Liver (tissue), 9 donors: ENCODE results near the gene UGT1A6. TPM values are rescaled to one million over a fixed set of nuclear protein-coding genes. Genes with fewer than 3 reads are reported as not detected.

Experiments used
- DNase-seq: peaks from one replicate; pipeline ENCODE4 v3.0.0-alpha.2; 2017; ENCODE audit warnings: low spot score
- H3K27ac ChIP-seq, 2 donors: one replicate each; pipeline ENCODE4 v1.7.0; 2013; ENCODE audit warnings: inconsistent platforms in 2 of 2, low read length in 2 of 2, control low read depth in 1 of 2, low read depth in 1 of 2, mild to moderate bottlenecking in 1 of 2
- H3K27me3 ChIP-seq, 4 donors: one replicate each; pipeline versions ENCODE4 v1.6.1 to v1.7.0; 2013; ENCODE audit warnings: low read length in 3 of 4, inconsistent platforms in 1 of 4, mild to moderate bottlenecking in 1 of 4, moderate library complexity in 1 of 4; ENCODE audit not compliant: control insufficient read depth in 4 of 4, insufficient read depth in 4 of 4
- H3K36me3 ChIP-seq, 4 donors: one replicate each; pipeline versions ENCODE4 v1.6.1 to v1.7.0; 2013; ENCODE audit warnings: low read length in 3 of 4, mild to moderate bottlenecking in 3 of 4, low read depth in 1 of 4, moderate library complexity in 1 of 4; ENCODE audit not compliant: control insufficient read depth in 4 of 4, insufficient read depth in 3 of 4
- H3K4me1 ChIP-seq, 4 donors: one replicate each; pipeline versions ENCODE4 v1.6.1 to v1.7.0; 2013; ENCODE audit warnings: low read length in 3 of 4, mild to moderate bottlenecking in 3 of 4, moderate library complexity in 1 of 4; ENCODE audit not compliant: control insufficient read depth in 4 of 4, insufficient read depth in 4 of 4
- H3K4me3 ChIP-seq, 3 donors: one replicate each; pipeline versions ENCODE4 v1.6.1 to v1.7.0; 2013; ENCODE audit warnings: low read length in 3 of 3, control low read depth in 1 of 3, low read depth in 1 of 3, mild to moderate bottlenecking in 1 of 3
- H3K9ac ChIP-seq, 2 donors: one replicate each; pipeline ENCODE4 v1.7.0; 2013; ENCODE audit warnings: low read length in 2 of 2, mild to moderate bottlenecking in 2 of 2, moderate library complexity in 2 of 2, control low read depth in 1 of 2, low read depth in 1 of 2
- H3K9me3 ChIP-seq, 4 donors: one replicate each; pipeline versions ENCODE4 v1.6.1 to v1.7.0; 2013; ENCODE audit warnings: low read length in 3 of 4; ENCODE audit not compliant: control insufficient read depth in 4 of 4
- ATF3 ChIP-seq: IDR thresholded peaks from 2 replicates; pipeline ENCODE4 v1.6.1; 2016; ENCODE audit warnings: antibody characterized with exemption
- EGR1 ChIP-seq, 2 donors: IDR thresholded peaks; 2 replicates each; pipeline ENCODE4 v1.6.1; 2016 to 2018; ENCODE audit warnings: antibody characterized with exemption in 2 of 2, low read depth in 2 of 2
- FOXA1 ChIP-seq: IDR thresholded peaks from 2 replicates; pipeline ENCODE4 v1.6.1; 2016; ENCODE audit warnings: antibody characterized with exemption
- FOXA2 ChIP-seq: IDR thresholded peaks from 2 replicates; pipeline ENCODE4 v1.6.1; 2016; ENCODE audit warnings: antibody characterized with exemption
- GABPA ChIP-seq, 2 donors: IDR thresholded peaks in 1 of 2; conservative IDR thresholded peaks in 1 of 2; 2 replicates each; pipeline ENCODE4 v1.6.1; 2016; ENCODE audit warnings: antibody characterized with exemption in 2 of 2, mild to moderate bottlenecking in 1 of 2, moderate library complexity in 1 of 2
- HNF4A ChIP-seq, 2 donors: conservative IDR thresholded peaks; 2 replicates each; pipeline ENCODE4 v1.6.1; 2016; ENCODE audit warnings: antibody characterized with exemption in 2 of 2, mild to moderate bottlenecking in 2 of 2
- HNF4G ChIP-seq: IDR thresholded peaks from 2 replicates; pipeline ENCODE4 v1.6.1; 2016; ENCODE audit warnings: antibody characterized with exemption
- JUND ChIP-seq, 2 donors: IDR thresholded peaks; 2 replicates each; pipeline ENCODE4 v1.6.1; 2016; ENCODE audit warnings: antibody characterized with exemption in 2 of 2
- MAX ChIP-seq: IDR thresholded peaks from 2 replicates; pipeline ENCODE4 v1.6.1; 2016; ENCODE audit warnings: antibody characterized with exemption
- NR2F2 ChIP-seq: IDR thresholded peaks from 2 replicates; pipeline ENCODE4 v1.6.1; 2016; ENCODE audit warnings: antibody characterized with exemption
- RAD21 ChIP-seq, 2 donors: IDR thresholded peaks; 2 replicates each; pipeline ENCODE4 v1.6.1; 2016; ENCODE audit warnings: antibody characterized with exemption in 2 of 2, mild to moderate bottlenecking in 2 of 2
- REST ChIP-seq: IDR thresholded peaks from 2 replicates; pipeline ENCODE4 v1.6.1; 2016; ENCODE audit warnings: antibody characterized with exemption, mild to moderate bottlenecking
- RXRA ChIP-seq, 2 donors: IDR thresholded peaks; 2 replicates each; pipeline ENCODE4 v1.6.1; 2017 to 2018; ENCODE audit warnings: antibody characterized with exemption in 2 of 2, mild to moderate bottlenecking in 1 of 2
- SP1 ChIP-seq: IDR thresholded peaks from 2 replicates; pipeline ENCODE4 v1.6.1; 2018; ENCODE audit warnings: antibody characterized with exemption, mild to moderate bottlenecking
- TAF1 ChIP-seq: conservative IDR thresholded peaks from 2 replicates; pipeline ENCODE4 v1.6.1; 2016; ENCODE audit warnings: antibody characterized with exemption, mild to moderate bottlenecking
- WGBS: extraction: QIAGEN DNeasy Blood & Tissue Kit; methylation state at CpG from one replicate; pipeline ENCODE4 v1.1.7; 2013; 5-methylcytosine and 5-hydroxymethylcytosine counted together
- polyA plus RNA-seq, 2 donors: library from polyadenylated mRNA; stranded (reverse) in 1 of 2; unstranded in 1 of 2; fragments of 200-250 nt in 1 of 2; fragments of >200 nt in 1 of 2; fragmentation: Nextera tagmentation in 1 of 2; extraction: Ambion mirVana in 1 of 2; gene quantifications; one replicate each; pipeline versions ENCODE4 v1.2.1 to v1.2.3, GENCODE V29; 2013 to 2015
- total RNA-seq, 2 donors: library from RNA; depleted of rRNA; stranded (reverse); fragments of >200 nt; gene quantifications; one replicate each; pipeline ENCODE4 v1.2.3, GENCODE V29; 2014
- TF ChIP-seq, protein P1 (sequence below): fragments of 150-350 bp; IDR thresholded peaks from 2 replicates; pipeline ENCODE4 v1.5.1; 2017; ENCODE audit warnings: improper control_type of control experiment, low read depth, low read length; ENCODE audit not compliant: missing input control
- TF ChIP-seq, protein P2 (sequence below): IDR thresholded peaks from 2 replicates; pipeline ENCODE4 v1.6.1; 2016; ENCODE audit warnings: antibody characterized with exemption
- donor health status: healthy.
- donor health status: healthy.
- donor health status: healthy.
- donor health status: healthy.
- donor health status: healthy.

UGT1A6 gene
- total and polyA plus RNA-seq, 4 donors: 33.4 to 103 (median 46.5) TPM; not detected in 1

GRCh38 chr2:233811732-233812131, 119.0 kb downstream of the UGT1A6 start:
- Histone ChIP-seq H3K4me3 (no peak overlapping the region), H3K9me3 (no peaks in the 10 kb centered on the region), H3K36me3 (no peaks in the 10 kb centered on the region), H3K4me1 (no peaks in the 10 kb centered on the region), H3K27ac (no peak overlapping the region), H3K9ac (no peak overlapping the region), H3K27me3 (no peaks in the 10 kb centered on the region)
- TF ChIP-seq FOXA2: no peak
- TF ChIP-seq, protein P1, sequence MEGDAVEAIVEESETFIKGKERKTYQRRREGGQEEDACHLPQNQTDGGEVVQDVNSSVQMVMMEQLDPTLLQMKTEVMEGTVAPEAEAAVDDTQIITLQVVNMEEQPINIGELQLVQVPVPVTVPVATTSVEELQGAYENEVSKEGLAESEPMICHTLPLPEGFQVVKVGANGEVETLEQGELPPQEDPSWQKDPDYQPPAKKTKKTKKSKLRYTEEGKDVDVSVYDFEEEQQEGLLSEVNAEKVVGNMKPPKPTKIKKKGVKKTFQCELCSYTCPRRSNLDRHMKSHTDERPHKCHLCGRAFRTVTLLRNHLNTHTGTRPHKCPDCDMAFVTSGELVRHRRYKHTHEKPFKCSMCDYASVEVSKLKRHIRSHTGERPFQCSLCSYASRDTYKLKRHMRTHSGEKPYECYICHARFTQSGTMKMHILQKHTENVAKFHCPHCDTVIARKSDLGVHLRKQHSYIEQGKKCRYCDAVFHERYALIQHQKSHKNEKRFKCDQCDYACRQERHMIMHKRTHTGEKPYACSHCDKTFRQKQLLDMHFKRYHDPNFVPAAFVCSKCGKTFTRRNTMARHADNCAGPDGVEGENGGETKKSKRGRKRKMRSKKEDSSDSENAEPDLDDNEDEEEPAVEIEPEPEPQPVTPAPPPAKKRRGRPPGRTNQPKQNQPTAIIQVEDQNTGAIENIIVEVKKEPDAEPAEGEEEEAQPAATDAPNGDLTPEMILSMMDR: no peak
- no peak for TF ChIP-seq RAD21 (IDR thresholded peaks at IDR 0.05)
- no peak for TF ChIP-seq GABPA (IDR thresholded peaks at IDR 0.05 in 1 of 2, conservative IDR thresholded peaks at IDR 0.05 in 1 of 2)
- no peak for TF ChIP-seq ATF3
- TF ChIP-seq MAX: no peak
- TF ChIP-seq FOXA1: no peak
- no peak for TF ChIP-seq JUND (IDR thresholded peaks at IDR 0.05)
- TF ChIP-seq EGR1 (IDR thresholded peaks at IDR 0.05; ENCODE audit: low read depth in 2 of 2): no peak
- TF ChIP-seq HNF4A (conservative IDR thresholded peaks at IDR 0.05): no peak
- TF ChIP-seq SP1: no peak
- TF ChIP-seq HNF4G: no peak
- TF ChIP-seq, protein P2, sequence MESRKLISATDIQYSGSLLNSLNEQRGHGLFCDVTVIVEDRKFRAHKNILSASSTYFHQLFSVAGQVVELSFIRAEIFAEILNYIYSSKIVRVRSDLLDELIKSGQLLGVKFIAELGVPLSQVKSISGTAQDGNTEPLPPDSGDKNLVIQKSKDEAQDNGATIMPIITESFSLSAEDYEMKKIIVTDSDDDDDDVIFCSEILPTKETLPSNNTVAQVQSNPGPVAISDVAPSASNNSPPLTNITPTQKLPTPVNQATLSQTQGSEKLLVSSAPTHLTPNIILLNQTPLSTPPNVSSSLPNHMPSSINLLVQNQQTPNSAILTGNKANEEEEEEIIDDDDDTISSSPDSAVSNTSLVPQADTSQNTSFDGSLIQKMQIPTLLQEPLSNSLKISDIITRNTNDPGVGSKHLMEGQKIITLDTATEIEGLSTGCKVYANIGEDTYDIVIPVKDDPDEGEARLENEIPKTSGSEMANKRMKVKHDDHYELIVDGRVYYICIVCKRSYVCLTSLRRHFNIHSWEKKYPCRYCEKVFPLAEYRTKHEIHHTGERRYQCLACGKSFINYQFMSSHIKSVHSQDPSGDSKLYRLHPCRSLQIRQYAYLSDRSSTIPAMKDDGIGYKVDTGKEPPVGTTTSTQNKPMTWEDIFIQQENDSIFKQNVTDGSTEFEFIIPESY: no peak
- no peak for TF ChIP-seq REST
- WGBS: 91% methylated on average over 8 of the region's 8 CpGs
- DNase-seq: no peak

GRCh38 chr2:233813236-233814055, 120.8 kb downstream of the UGT1A6 start:
- Histone ChIP-seq H3K9ac (no peak overlapping the region), H3K27ac (no peak overlapping the region), H3K4me3 (no peak overlapping the region), H3K36me3 (no peaks in the 10 kb centered on the region), H3K9me3 (no peaks in the 10 kb centered on the region), H3K27me3 (no peaks in the 10 kb centered on the region), H3K4me1 (peaks cover 0 to 5% (median 0%) of the 10 kb centered on the region in 4 donors)
- TF ChIP-seq RXRA (IDR thresholded peaks at IDR 0.05) (no peak), GABPA (IDR thresholded peaks at IDR 0.05 in 1 of 2, conservative IDR thresholded peaks at IDR 0.05 in 1 of 2) (no peak), REST (no peak), EGR1 (IDR thresholded peaks at IDR 0.05; ENCODE audit: low read depth in 2 of 2) (no peak), ATF3 (no peak), HNF4G (no peak), NR2F2 (no peak), SP1 (no peak), TAF1 (no peak)
- 92% methylated on average over 3 of the region's 3 CpGs for WGBS
- no peak for DNase-seq
